ENCODE data around the gene NXN. TPM values are rescaled to one million over a fixed set of nuclear protein-coding genes. Genes with fewer than 3 reads are reported as not detected.
"Not testable (repeated sequence)": the region's sequence is repeated elsewhere in the genome, so short reads cannot be mapped to it uniquely, and the experiment has no call there.

The NXN gene
- total RNA-seq, 2 donors from 2014 or later: 24.4 TPM

- H3K27ac ChIP-seq: peak overlapping the region; percentile 79 to 85 (median 82)
- WGBS, 2 donors: 14 to 47% methylated on average over 15 to 38 of the region's 43 CpGs
- intact Hi-C loops (cut with DNase I): no loop called here
- TF ChIP-seq, protein P1, sequence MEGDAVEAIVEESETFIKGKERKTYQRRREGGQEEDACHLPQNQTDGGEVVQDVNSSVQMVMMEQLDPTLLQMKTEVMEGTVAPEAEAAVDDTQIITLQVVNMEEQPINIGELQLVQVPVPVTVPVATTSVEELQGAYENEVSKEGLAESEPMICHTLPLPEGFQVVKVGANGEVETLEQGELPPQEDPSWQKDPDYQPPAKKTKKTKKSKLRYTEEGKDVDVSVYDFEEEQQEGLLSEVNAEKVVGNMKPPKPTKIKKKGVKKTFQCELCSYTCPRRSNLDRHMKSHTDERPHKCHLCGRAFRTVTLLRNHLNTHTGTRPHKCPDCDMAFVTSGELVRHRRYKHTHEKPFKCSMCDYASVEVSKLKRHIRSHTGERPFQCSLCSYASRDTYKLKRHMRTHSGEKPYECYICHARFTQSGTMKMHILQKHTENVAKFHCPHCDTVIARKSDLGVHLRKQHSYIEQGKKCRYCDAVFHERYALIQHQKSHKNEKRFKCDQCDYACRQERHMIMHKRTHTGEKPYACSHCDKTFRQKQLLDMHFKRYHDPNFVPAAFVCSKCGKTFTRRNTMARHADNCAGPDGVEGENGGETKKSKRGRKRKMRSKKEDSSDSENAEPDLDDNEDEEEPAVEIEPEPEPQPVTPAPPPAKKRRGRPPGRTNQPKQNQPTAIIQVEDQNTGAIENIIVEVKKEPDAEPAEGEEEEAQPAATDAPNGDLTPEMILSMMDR (IDR thresholded peaks at IDR 0.05): no peak
- TF ChIP-seq POLR2A (IDR thresholded peaks at IDR 0.05): no peak
- DNase-seq (peak; percentile 75 to 83 (median 82)), ATAC-seq (peak; percentile 68)
- H3K27me3 ChIP-seq: no peaks in the 10 kb centered on the region
- H3K36me3 ChIP-seq (replicated peaks in 1 of 2; ENCODE audit: insufficient read depth in 1 of 2, low read depth in 2 of 2): peaks cover 0 to 2% of the 10 kb centered on the region in 2 donors
- H3K9me3 ChIP-seq: no peaks in the 10 kb centered on the region
- H3K4me3 ChIP-seq: peak overlapping the region; percentile 45 to 79
- peaks cover 23% of the 10 kb centered on the region for H3K4me1 ChIP-seq
Measured at GRCh38 chr17:752620-753219, 226.9 kb downstream of the NXN start.

DNA sequence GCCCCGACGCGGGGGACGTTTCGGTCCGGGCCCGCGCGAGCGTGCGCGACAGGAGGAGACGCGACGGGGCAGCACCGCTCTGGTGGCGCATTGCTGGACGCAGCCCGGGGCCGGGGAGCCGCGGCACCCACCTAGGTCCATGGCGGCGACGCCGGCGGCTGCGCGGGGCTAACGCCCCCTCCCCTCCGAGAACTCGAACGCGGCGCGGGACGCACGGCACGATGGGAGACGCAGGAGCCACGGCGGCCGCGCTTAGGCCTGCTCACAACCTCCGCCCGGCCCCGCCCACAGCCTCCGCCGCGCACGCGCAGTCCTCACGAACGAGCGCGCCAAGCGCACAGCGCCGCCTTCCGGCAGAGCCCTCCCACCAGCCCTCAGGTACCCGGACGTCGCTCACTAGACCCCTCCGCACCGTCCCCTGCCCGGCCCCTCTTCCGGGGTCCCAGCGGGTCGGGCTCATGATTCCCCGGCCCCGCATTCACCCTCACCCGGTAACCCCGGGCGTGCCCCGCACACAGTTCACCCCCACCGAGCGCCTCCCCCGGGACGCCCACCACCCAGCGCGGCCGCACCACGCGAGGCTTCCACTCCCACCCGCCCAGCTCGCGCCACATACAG lies 227.5 kb downstream of the NXN start, which contains the start of gene GEMIN4:
Gene GEMIN4, minus strand, starts transcription at position 263 of the 618 bp plus-strand sequence. Its CDS starts 122 bp downstream, at position 141.
- TF ChIP-seq, protein P1 (IDR thresholded peaks at IDR 0.05): peak; percentile 88 to 98 (median 97)
- peak; percentile 62 to 70 (median 70) for TF ChIP-seq POLR2A (IDR thresholded peaks at IDR 0.05)
- peak within 1 kb of the TSS; percentile 79 to 85 (median 82) for H3K27ac ChIP-seq
- peak within 1 kb of the TSS; percentile 79 to 87 for H3K4me3 ChIP-seq
- WGBS, 2 donors: 0% methylated on average over 2 to 67 of the region's 87 CpGs
- H3K36me3 ChIP-seq (replicated peaks in 1 of 2; ENCODE audit: insufficient read depth in 1 of 2, low read depth in 2 of 2): peaks cover 0 to 7% of the 10 kb centered on the region in 2 donors
- peak; percentile 96 for ATAC-seq
- peaks cover 23% of the 10 kb centered on the region for H3K4me1 ChIP-seq
- peak; percentile 92 to 95 (median 93) for DNase-seq
- no peaks in the 10 kb centered on the region for H3K9me3 ChIP-seq
- no peaks in the 10 kb centered on the region for H3K27me3 ChIP-seq
- intact Hi-C loops (cut with DNase I): no loop called here

GRCh38 chr17:751269-752001 lies 228.1 kb downstream of the NXN start:
- Histone ChIP-seq H3K36me3 (replicated peaks in 1 of 2; ENCODE audit: insufficient read depth in 1 of 2, low read depth in 2 of 2) (peaks cover 0 to 14% of the 10 kb centered on the region in 2 donors), H3K4me3 (peak overlapping the region; percentile 79 to 87), H3K27ac (peak overlapping the region in 3 of 4 donors; percentile 80 to 85 (median 85)), H3K27me3 (no peaks in the 10 kb centered on the region), H3K4me1 (peaks cover 23% of the 10 kb centered on the region), H3K9me3 (no peaks in the 10 kb centered on the region)
- TF ChIP-seq, protein P1 (IDR thresholded peaks at IDR 0.05): no peak
- TF ChIP-seq POLR2A (IDR thresholded peaks at IDR 0.05): no peak
- intact Hi-C loops (cut with DNase I): no loop called here
- ATAC-seq (peak; percentile 28), DNase-seq (peak; percentile 28 to 40 (median 34))
- 0 to 1% methylated on average over 2 to 47 of the region's 49 CpGs for WGBS, 2 donors

DNA sequence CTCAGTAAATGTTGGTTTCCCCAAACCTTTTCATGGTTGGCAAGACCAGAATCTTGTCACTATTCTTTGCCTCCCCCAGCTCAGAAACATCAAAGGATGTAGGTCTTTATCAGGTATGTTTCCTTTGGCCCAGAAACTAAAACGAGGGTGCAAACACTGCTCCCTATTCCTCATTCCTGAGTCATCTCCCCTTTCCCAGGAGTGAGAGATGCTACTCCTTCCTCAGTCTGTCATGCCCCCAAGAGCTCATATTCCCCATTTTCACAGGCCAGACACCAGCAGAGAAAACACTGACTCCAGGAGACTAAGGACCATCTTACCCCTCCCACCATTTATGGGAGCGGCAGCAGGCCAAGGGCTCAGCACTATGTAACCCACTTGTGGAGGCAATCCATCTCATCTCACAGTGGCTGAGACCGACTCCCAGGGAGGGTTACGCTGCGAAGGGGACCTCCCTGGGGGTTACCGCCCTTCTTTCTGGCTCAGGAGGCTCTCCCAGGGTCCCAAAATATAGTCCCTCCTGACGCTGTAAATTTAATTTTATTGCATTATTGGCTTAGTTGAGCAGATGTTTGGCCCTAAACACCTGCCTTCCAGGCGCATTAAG lies 229.0 kb downstream of the NXN start:
- TF ChIP-seq, protein P1 (IDR thresholded peaks at IDR 0.05): no peak
- TF ChIP-seq POLR2A (IDR thresholded peaks at IDR 0.05): no peak
- ATAC-seq: no peak
- intact Hi-C loops (cut with DNase I): no loop called here
- H3K27me3 ChIP-seq: no peaks in the 10 kb centered on the region
- H3K36me3 ChIP-seq (replicated peaks in 1 of 2; ENCODE audit: insufficient read depth in 1 of 2, low read depth in 2 of 2): peaks cover 0 to 20% of the 10 kb centered on the region in 2 donors
- 67 to 71% methylated on average over 8 of the region's 8 CpGs for WGBS, 2 donors
- no peak overlapping the region for H3K27ac ChIP-seq
- no peaks in the 10 kb centered on the region for H3K9me3 ChIP-seq
- DNase-seq: no peak
- no peak overlapping the region for H3K4me3 ChIP-seq
- peaks cover 23% of the 10 kb centered on the region for H3K4me1 ChIP-seq

GRCh38 chr17:749359-749758 lies 230.2 kb downstream of the NXN start:
- DNase-seq; H3K27ac ChIP-seq; H3K27me3 ChIP-seq; H3K4me3 ChIP-seq; intact Hi-C loops (cut with DNase I); ATAC-seq; H3K9me3 ChIP-seq: not testable (repeated sequence)
- H3K4me1 ChIP-seq: peaks cover 23% of the 10 kb centered on the region
- peaks cover 0 to 20% of the 10 kb centered on the region in 2 donors for H3K36me3 ChIP-seq (replicated peaks in 1 of 2; ENCODE audit: insufficient read depth in 1 of 2, low read depth in 2 of 2)
- 69 to 75% methylated on average over 4 to 7 of the region's 7 CpGs for WGBS, 2 donors
